HG02938 (cell line): ENCODE results near the gene SLC26A2.

Experiments
- ATAC-seq: cut with Tn5 transposase; IDR thresholded peaks from one replicate; pipeline ENCODE4 v1.9.1; 2021; ENCODE audit warnings: mild to moderate bottlenecking, moderate library complexity; ENCODE audit not compliant: unreplicated experiment

The SLC26A2 gene

DNA sequence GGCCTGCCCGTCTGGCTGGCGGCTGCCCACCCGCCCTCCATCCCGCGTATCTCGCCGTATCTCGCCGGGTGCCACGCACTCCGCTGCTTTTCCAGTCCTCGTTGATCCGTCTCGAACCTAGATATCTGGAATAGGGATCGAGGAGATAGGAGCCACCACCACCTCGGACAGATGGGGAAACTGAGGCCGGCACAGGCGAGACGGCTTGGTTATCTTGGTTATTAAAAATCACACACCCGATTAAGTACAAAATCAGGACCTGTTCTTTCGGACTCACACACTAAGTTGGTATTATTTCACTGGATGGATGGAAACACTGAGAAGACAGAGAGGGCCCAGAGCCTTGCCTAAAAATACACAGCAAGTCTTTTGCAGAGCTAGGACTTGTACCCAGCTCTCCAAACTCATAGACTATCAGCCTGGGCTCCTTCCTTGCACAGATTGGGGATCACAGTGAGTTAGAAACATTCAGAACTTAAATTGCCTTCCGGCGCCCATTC is 678 bp downstream of the SLC26A2 start:
- ATAC-seq = no peak

GRCh38 chr5:149961957-149962409 is 1.4 kb downstream of the SLC26A2 start:
- no peak for ATAC-seq

- no peak for ATAC-seq
Observed at GRCh38 chr5:149962601-149963300, 2.2 kb downstream of the SLC26A2 start.

GRCh38 chr5:149963729-149964128 is 3.2 kb downstream of the SLC26A2 start:
- no peak for ATAC-seq

DNA sequence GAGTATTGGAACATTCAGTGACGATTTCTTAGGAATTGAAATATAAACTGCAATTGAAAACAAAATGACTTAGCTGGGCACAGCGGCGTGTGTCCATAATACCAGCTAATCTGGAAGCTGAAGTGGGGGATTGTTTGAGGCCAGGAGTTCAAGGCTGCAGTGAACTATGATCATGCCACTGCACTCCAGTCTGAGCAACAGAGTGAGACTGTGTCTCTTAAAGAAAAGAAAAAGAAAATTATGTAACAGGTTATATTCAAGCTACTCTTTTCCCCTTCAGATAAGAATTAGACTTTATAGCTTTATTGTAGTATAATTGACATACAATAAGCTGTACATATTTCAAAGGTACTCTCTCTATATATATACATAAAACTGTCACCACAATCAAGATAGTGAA is 6.4 kb downstream of the SLC26A2 start:
- ATAC-seq = no peak

GRCh38 chr5:149969181-149969930 is 8.8 kb downstream of the SLC26A2 start:
- no peak for ATAC-seq

- ATAC-seq = no peak
Observed at GRCh38 chr5:149975409-149975808, 14.9 kb downstream of the SLC26A2 start.

GRCh38 chr5:149979896-149980295 is 19.3 kb downstream of the SLC26A2 start:
- no peak for ATAC-seq

- no peak for ATAC-seq
Observed at GRCh38 chr5:149981206-149981605, 20.6 kb downstream of the SLC26A2 start.

- ATAC-seq = no peak
Observed at GRCh38 chr5:149982505-149982904, 21.9 kb downstream of the SLC26A2 start.

GRCh38 chr5:149988126-149988525 is 27.6 kb downstream of the SLC26A2 start:
- no peak for ATAC-seq

GRCh38 chr5:149990518-149991376 is 30.2 kb downstream of the SLC26A2 start:
- ATAC-seq = peak; percentile 62

GRCh38 chr5:149993471-149993870 is 32.9 kb downstream of the SLC26A2 start:
- no peak for ATAC-seq

- no peak for ATAC-seq
Observed at GRCh38 chr5:149995385-149996204, 35.0 kb downstream of the SLC26A2 start.

- no peak for ATAC-seq
Observed at GRCh38 chr5:149996205-149996890, 35.8 kb downstream of the SLC26A2 start.

DNA sequence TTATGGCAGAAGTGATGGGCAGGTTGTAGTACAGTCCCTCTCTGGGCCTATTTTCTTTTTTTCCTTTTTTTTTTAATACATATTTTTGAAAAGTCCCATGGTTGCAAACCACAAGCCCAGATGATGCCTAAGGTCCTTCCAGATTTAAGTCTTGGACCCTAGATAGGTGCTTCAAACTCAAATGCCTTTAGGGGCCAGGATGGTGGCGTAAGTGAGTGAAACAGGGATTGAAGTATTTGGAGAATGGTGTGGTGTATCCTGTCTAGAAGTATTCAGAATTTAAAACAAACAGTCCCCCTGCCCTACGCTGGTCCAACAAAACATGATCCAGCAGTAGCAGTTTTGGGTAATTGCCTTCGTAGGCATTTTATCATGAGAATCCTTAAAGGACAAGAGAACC is 37.7 kb downstream of the SLC26A2 start:
- no peak for ATAC-seq

DNA sequence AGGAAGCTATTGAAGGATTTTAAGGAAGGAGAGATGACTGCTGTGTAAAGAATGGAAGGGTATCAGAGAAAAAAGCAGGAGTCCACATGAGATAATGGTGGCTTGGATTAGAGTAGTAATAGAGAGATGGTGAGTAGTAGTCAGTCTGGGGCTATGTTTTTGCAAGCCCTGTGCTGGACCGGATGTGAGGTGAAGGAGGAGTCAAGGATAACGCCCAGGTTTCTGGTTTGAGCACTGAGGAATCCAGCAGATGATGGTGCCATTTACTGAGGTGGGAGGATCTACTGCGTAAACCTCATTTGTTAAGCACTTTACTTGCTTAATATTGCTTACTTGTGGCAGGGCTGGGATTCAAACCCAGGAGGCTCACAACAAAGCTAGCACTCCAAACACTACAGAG is 38.8 kb downstream of the SLC26A2 start:
- ATAC-seq = no peak

- no peak for ATAC-seq
Observed at GRCh38 chr5:149999866-150000255, 39.3 kb downstream of the SLC26A2 start.

DNA sequence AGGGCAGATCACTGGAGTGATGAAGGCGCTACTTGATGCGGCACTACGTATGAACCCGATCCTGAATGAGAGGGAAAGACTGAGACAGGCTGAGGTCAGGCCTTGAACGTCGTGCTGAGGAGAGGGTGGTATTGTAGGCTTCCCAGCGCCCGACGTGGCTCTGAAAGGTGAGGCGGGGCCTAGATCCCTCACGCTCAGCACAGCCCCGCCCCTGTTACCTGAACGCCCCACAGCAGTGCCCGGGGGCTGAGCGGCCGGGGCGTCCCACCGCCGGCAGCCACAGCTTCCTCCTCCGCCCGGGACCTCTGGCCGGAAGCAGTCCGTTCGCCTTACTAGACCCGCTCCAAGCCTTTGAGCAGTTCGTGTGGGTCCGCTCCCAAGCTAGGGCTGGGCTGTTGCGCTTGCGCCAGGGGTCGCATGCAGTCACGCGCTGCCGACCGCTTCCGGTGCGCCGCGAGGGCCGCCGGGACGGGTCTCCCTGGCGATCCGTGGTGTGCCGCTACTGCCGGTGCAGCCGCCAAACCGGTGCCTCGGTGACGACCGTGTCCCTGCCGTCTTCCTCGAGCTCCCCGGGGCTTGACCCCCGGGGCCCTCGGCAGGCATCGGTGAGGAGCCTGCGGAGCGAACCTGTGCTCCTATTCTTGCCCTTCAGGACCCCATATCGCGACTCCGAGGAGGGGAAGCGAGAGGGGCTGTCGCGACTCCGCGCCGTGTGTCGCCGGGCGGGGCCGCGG is 39.9 kb downstream of the SLC26A2 start, which contains the start of the genes HMGXB3 and TIGD6:
Gene HMGXB3 (plus strand): TSS at position 484 of the 734 bp plus-strand sequence. CDS start 4,114 bp downstream, outside the sequence.
Gene TIGD6 (minus strand): TSS at position 399 of the 734 bp plus-strand sequence. CDS start 4,306 bp downstream, outside the sequence.
- ATAC-seq = peak; percentile 88
